Keratinocyte (primary cell): ENCODE data around the gene TRAP1. TPM values are rescaled to one million over a fixed set of nuclear protein-coding genes. Genes with fewer than 3 reads are reported as not detected.

ENCODE experiments used
- DNase-seq: peaks from one replicate; pipeline ENCODE4 v3.0.0-alpha.2; 2011; ENCODE audit warnings: low read depth, missing footprints, low spot score
- FAIRE-seq: peaks from 2 replicates; lab custom pipeline; 2011; peaks lifted over from hg19 to GRCh38; lab: Jason Lieb, UNC
- H2AFZ ChIP-seq: 2 replicates; pipeline ENCODE4 v1.6.0; 2012; ENCODE audit warnings: low read length, control low read depth, inconsistent platforms; ENCODE audit not compliant: control insufficient read depth
- H3K27ac ChIP-seq: 2 replicates; pipeline ENCODE4 v1.5.1; 2011; ENCODE audit warnings: low read length; ENCODE audit not compliant: control insufficient read depth, insufficient read depth
- H3K27me3 ChIP-seq: 3 replicates; pipeline ENCODE4 v1.6.0; 2011; ENCODE audit warnings: low read length; ENCODE audit not compliant: control insufficient read depth, insufficient read depth; ENCODE audit errors: extremely low read depth
- H3K36me3 ChIP-seq, 2 experiments: 2 replicates in 1 of 2; 3 replicates in 1 of 2; pipeline ENCODE4 v1.5.1; 2011; ENCODE audit warnings: low read length in 2 of 2, mild to moderate bottlenecking in 1 of 2; ENCODE audit not compliant: control insufficient read depth in 2 of 2, insufficient read depth in 2 of 2; ENCODE audit errors: extremely low read depth in 1 of 2
- H3K4me1 ChIP-seq: 3 replicates; pipeline ENCODE4 v1.5.1; 2011; ENCODE audit warnings: low read length; ENCODE audit not compliant: control insufficient read depth, insufficient read depth; ENCODE audit errors: extremely low read depth
- H3K4me2 ChIP-seq: 3 replicates; pipeline ENCODE4 v1.6.0; 2011; ENCODE audit warnings: low read depth, low read length; ENCODE audit not compliant: control insufficient read depth, insufficient read depth; ENCODE audit errors: extremely low read depth
- H3K4me3 ChIP-seq, 3 experiments: fragments of 200-600 bp in 1 of 3; sonication (generic) in 1 of 3; 2 replicates in 2 of 3; 3 replicates in 1 of 3; pipeline ENCODE4 v1.5.1; 2011 to 2016; ENCODE audit warnings: low read length in 3 of 3, mild to moderate bottlenecking in 3 of 3, control low read depth in 2 of 3, inconsistent platforms in 1 of 3, low read depth in 1 of 3, mixed read lengths in 1 of 3, mixed run types in 1 of 3, moderate library complexity in 1 of 3; ENCODE audit not compliant: control insufficient read depth in 2 of 3, insufficient read depth in 2 of 3; ENCODE audit errors: extremely low read depth in 1 of 3
- H3K79me2 ChIP-seq: 2 replicates; pipeline ENCODE4 v1.6.0; 2012; ENCODE audit warnings: low read length; ENCODE audit not compliant: control insufficient read depth, insufficient read depth
- H3K9ac ChIP-seq: 3 replicates; pipeline ENCODE4 v1.6.0; 2011; ENCODE audit warnings: low read length; ENCODE audit not compliant: control insufficient read depth, insufficient read depth; ENCODE audit errors: extremely low read depth
- H3K9me1 ChIP-seq: 3 replicates; pipeline ENCODE4 v1.6.0; 2011; ENCODE audit warnings: low read length; ENCODE audit not compliant: control insufficient read depth, insufficient read depth; ENCODE audit errors: extremely low read depth
- H3K9me3 ChIP-seq: 2 replicates; pipeline ENCODE4 v1.5.1; 2012; ENCODE audit warnings: low read depth, low read length; ENCODE audit not compliant: control insufficient read depth
- H4K20me1 ChIP-seq: 3 replicates; pipeline ENCODE4 v1.6.0; 2011; ENCODE audit warnings: low read length; ENCODE audit not compliant: control insufficient read depth, insufficient read depth; ENCODE audit errors: extremely low read depth
- CTCF ChIP-seq, 3 experiments: IDR thresholded peaks in 1 of 3; conservative IDR thresholded peaks in 1 of 3; optimal IDR thresholded peaks in 1 of 3; 2 replicates in 2 of 3; 3 replicates in 1 of 3; pipeline versions ENCODE3 to v1.5.1; 2011; ENCODE audit warnings: low read length in 3 of 3, mild to moderate bottlenecking in 3 of 3, moderate library complexity in 2 of 3, control low read depth in 1 of 3, inconsistent platforms in 1 of 3; ENCODE audit not compliant: insufficient read depth in 2 of 3; ENCODE audit errors: extremely low read depth in 1 of 3
- EZH2 ChIP-seq: IDR thresholded peaks from one replicate; pipeline ENCODE4 v1.6.1; 2012; ENCODE audit warnings: inconsistent platforms, mild to moderate bottlenecking, low read length, moderate library complexity
- dilution Hi-C: fragments of 300-500 bp; cut with MboI; formaldehyde crosslinking; loops from one replicate; pipeline ENCODE4 v1.7.0; 2020; ENCODE audit warnings: low sequenced_read_pairs; ENCODE audit not compliant: extremely low pct_ligation_motif_present
- polyA plus RNA-seq, 5 experiments: library from polyadenylated mRNA; depleted of rRNA in 3 of 5; stranded (reverse) in 3 of 5; stranded (forward) in 1 of 5; unstranded in 1 of 5; fragments of >200 nt; gene quantifications; 1 replicate in 1 of 5; 2 replicates in 3 of 5; 3 replicates in 1 of 5; pipeline versions ENCODE4 v1.2.1 to v1.2.3, GENCODE V29; 2011 to 2012; ENCODE audit warnings: missing spikeins in 2 of 5, low read depth in 1 of 5, low replicate concordance in 1 of 5

The TRAP1 gene
- polyA plus RNA-seq, 1 donor (not counting 4 experiments of a cell fraction or from before 2014, with no cell fraction given): 106 TPM

GRCh38 chr16:3625911-3626732, 91.2 kb downstream of the TRAP1 start:
- TF ChIP-seq EZH2 (no peak), CTCF (optimal IDR thresholded peaks at IDR 0.05 in 1 of 3, IDR thresholded peaks at IDR 0.05 in 1 of 3, conservative IDR thresholded peaks at IDR 0.05 in 1 of 3; ENCODE audit: extremely low read depth in 1 of 3, insufficient read depth in 2 of 3, low read length in 3 of 3) (no peak)
- no peaks in the 10 kb centered on the region for H4K20me1 ChIP-seq
- FAIRE-seq (peak; percentile 34), DNase-seq (no peak)
- H3K4me1 ChIP-seq: no peaks in the 10 kb centered on the region
- no peak overlapping the region for H3K9ac ChIP-seq
- no peak overlapping the region for H3K4me3 ChIP-seq
- H3K9me3 ChIP-seq: no peaks in the 10 kb centered on the region
- H2AFZ ChIP-seq: no peak overlapping the region
- H3K4me2 ChIP-seq: no peak overlapping the region
- no peak overlapping the region for H3K27ac ChIP-seq
- no peaks in the 10 kb centered on the region for H3K9me1 ChIP-seq
- dilution Hi-C loops: no loop called here
- H3K79me2 ChIP-seq: peaks cover 3% of the 10 kb centered on the region
- no peaks in the 10 kb centered on the region for H3K27me3 ChIP-seq
- no peaks in the 10 kb centered on the region for H3K36me3 ChIP-seq

GRCh38 chr16:3625331-3625730, 92.0 kb downstream of the TRAP1 start:
- Histone ChIP-seq H3K9me3 (no peaks in the 10 kb centered on the region), H3K4me2 (no peak overlapping the region), H3K9ac (no peak overlapping the region), H3K9me1 (no peaks in the 10 kb centered on the region), H3K27me3 (no peaks in the 10 kb centered on the region), H2AFZ (no peak overlapping the region), H4K20me1 (no peaks in the 10 kb centered on the region), H3K4me3 (no peak overlapping the region), H3K27ac (no peak overlapping the region), H3K79me2 (peaks cover 5% of the 10 kb centered on the region), H3K36me3 (no peaks in the 10 kb centered on the region), H3K4me1 (no peaks in the 10 kb centered on the region)
- TF ChIP-seq EZH2: no peak
- TF ChIP-seq CTCF (optimal IDR thresholded peaks at IDR 0.05 in 1 of 3, IDR thresholded peaks at IDR 0.05 in 1 of 3, conservative IDR thresholded peaks at IDR 0.05 in 1 of 3; ENCODE audit: extremely low read depth in 1 of 3, insufficient read depth in 2 of 3, low read length in 3 of 3): no peak
- FAIRE-seq: no peak
- no peak for DNase-seq
- dilution Hi-C loops: no loop called here
